GM12878 (cell line): ENCODE data around the gene ANKRD28.

Experiments used
- CTCF ChIP-seq, 3 experiments: IDR thresholded peaks in 2 of 3; conservative IDR thresholded peaks in 1 of 3; 2 replicates each; pipeline ENCODE4 v1.5.1; 2011; ENCODE audit warnings: low read depth in 3 of 3, low read length in 3 of 3, mild to moderate bottlenecking in 3 of 3, control low read depth in 2 of 3, moderate library complexity in 2 of 3, inconsistent platforms in 1 of 3, mixed read lengths in 1 of 3; ENCODE audit not compliant: control insufficient read depth in 2 of 3, insufficient read depth in 1 of 3; ENCODE audit errors: extremely low read depth in 1 of 3
- DPF2 ChIP-seq: fragments of 450-650 bp; IDR thresholded peaks from 2 replicates; pipeline ENCODE4 v1.6.1; 2017; ENCODE audit warnings: mild to moderate bottlenecking
- ELK1 ChIP-seq: IDR thresholded peaks from 2 replicates; pipeline ENCODE4 v1.6.1; 2012; ENCODE audit warnings: low read depth, low read length, improper control_type of control experiment
- EZH2 ChIP-seq: IDR thresholded peaks from 2 replicates; pipeline ENCODE4 v1.6.1; 2012; ENCODE audit warnings: low read depth, mild to moderate bottlenecking, control low read depth, inconsistent platforms, low read length, borderline replicate concordance; ENCODE audit not compliant: control insufficient read depth
- RAD51 ChIP-seq: fragments of 450-650 bp; IDR thresholded peaks from 2 replicates; pipeline ENCODE4 v1.6.1; 2016; ENCODE audit warnings: moderate library complexity, mild to moderate bottlenecking, inconsistent platforms
- SMC3 ChIP-seq: IDR thresholded peaks from 2 replicates; pipeline ENCODE4 v1.6.1; 2011; ENCODE audit warnings: low read length, improper control_type of control experiment, borderline replicate concordance
- YY1 ChIP-seq: IDR thresholded peaks from 2 replicates; pipeline ENCODE4 v1.6.1; 2011; ENCODE audit warnings: low read depth, mild to moderate bottlenecking, low read length

- no peak for TF ChIP-seq EZH2
- no peak for TF ChIP-seq SMC3
- no peak for TF ChIP-seq DPF2
- TF ChIP-seq CTCF (IDR thresholded peaks at IDR 0.05 in 2 of 3, conservative IDR thresholded peaks at IDR 0.05 in 1 of 3; ENCODE audit: control insufficient read depth in 2 of 3, extremely low read depth in 1 of 3, insufficient read depth in 1 of 3, low read depth in 3 of 3, low read length in 3 of 3), result no peak
- TF ChIP-seq YY1, result no peak
- TF ChIP-seq RAD51, result no peak
- TF ChIP-seq ELK1, result no peak
These were observed 118.5 kb downstream of the ANKRD28 start for GRCh38 chr3:15679306-15679705.
